Ovary (tissue), 3 donors: Measurements from ENCODE around the gene SHANK2.

Experiments used
- EP300 ChIP-seq: sonication (generic); formaldehyde crosslinking; IDR thresholded peaks from one replicate; pipeline ENCODE4 v1.6.1; 2017; ENCODE audit warnings: antibody characterized with exemption
- TF ChIP-seq, protein P1 (sequence below), 3 donors: fragments of 450-650 bp in 2 of 3; fragments of 200-600 bp in 1 of 3; IDR thresholded peaks; one replicate each; pipeline versions ENCODE4 v1.5.1 to v1.8.0; 2016 to 2022; ENCODE audit warnings: antibody characterized with exemption in 3 of 3, mild to moderate bottlenecking in 1 of 3
- donor health status: DM: no; HTN: no; CAD: no.

- TF ChIP-seq, protein P1, sequence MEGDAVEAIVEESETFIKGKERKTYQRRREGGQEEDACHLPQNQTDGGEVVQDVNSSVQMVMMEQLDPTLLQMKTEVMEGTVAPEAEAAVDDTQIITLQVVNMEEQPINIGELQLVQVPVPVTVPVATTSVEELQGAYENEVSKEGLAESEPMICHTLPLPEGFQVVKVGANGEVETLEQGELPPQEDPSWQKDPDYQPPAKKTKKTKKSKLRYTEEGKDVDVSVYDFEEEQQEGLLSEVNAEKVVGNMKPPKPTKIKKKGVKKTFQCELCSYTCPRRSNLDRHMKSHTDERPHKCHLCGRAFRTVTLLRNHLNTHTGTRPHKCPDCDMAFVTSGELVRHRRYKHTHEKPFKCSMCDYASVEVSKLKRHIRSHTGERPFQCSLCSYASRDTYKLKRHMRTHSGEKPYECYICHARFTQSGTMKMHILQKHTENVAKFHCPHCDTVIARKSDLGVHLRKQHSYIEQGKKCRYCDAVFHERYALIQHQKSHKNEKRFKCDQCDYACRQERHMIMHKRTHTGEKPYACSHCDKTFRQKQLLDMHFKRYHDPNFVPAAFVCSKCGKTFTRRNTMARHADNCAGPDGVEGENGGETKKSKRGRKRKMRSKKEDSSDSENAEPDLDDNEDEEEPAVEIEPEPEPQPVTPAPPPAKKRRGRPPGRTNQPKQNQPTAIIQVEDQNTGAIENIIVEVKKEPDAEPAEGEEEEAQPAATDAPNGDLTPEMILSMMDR (IDR thresholded peaks at IDR 0.05): no peak
- TF ChIP-seq EP300: no peak
Observed at GRCh38 chr11:71235719-71236118, 16.7 kb downstream of the SHANK2 start.
